Bronchial epithelial cell (primary cell): ENCODE measurements around the gene ITGA8. TPM values are rescaled to one million over a fixed set of nuclear protein-coding genes. Genes with fewer than 3 reads are reported as not detected.

Source experiments
- DNase-seq: peaks from one replicate; pipeline ENCODE4 v3.0.0-alpha.2; 2010; ENCODE audit warnings: low read depth
- FAIRE-seq: peaks from 2 replicates; lab custom pipeline; 2011; peaks lifted over from hg19 to GRCh38; lab: Jason Lieb, UNC
- H3K27me3 ChIP-seq: 2 replicates; pipeline ENCODE4 v1.5.1; 2011; ENCODE audit warnings: low read length; ENCODE audit not compliant: control insufficient read depth, insufficient read depth
- H3K36me3 ChIP-seq: 2 replicates; pipeline ENCODE4 v1.5.1; 2011; ENCODE audit warnings: low read length; ENCODE audit not compliant: control insufficient read depth, insufficient read depth
- H3K4me3 ChIP-seq: 2 replicates; pipeline ENCODE4 v1.5.1; 2011; ENCODE audit warnings: mild to moderate bottlenecking, low read depth, low read length, control low read depth
- total RNA-seq: library from RNA; depleted of rRNA; stranded (reverse); fragments of >200 nt; gene quantifications from 2 replicates; pipeline ENCODE4 v1.2.1, GENCODE V29; 2014
- TF ChIP-seq, protein P1 (sequence below): IDR thresholded peaks from 2 replicates; pipeline ENCODE4 v1.5.1; 2011; ENCODE audit warnings: mild to moderate bottlenecking, moderate library complexity, low read length, control low read depth, inconsistent platforms; ENCODE audit not compliant: insufficient read depth, severe bottlenecking

The ITGA8 gene
- total RNA-seq, 1 donor from 2014 or later: under 0.01 TPM

DNA sequence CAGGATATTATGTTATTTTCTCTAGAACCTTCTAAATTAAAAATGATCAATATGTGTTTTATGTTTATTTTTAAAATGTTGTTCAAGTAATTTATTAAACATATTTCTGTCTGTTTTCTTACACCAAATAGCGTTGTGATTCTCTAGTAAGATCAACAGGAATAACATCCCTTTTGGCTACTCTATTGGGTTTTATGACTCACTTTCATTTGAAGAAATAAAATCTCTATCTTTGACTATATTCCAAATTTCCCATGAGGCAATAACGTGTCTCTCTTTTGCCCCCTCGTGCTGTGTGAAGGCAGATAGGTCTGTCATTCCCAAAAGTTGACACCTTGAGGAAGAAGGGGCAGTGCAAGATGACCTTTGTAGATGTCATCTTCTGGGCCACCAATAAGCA is 40.9 kb downstream of the ITGA8 start:
- Histone ChIP-seq H3K36me3 (no peaks in the 10 kb centered on the region), H3K27me3 (no peaks in the 10 kb centered on the region), H3K4me3 (no peak overlapping the region)
- TF ChIP-seq, protein P1, sequence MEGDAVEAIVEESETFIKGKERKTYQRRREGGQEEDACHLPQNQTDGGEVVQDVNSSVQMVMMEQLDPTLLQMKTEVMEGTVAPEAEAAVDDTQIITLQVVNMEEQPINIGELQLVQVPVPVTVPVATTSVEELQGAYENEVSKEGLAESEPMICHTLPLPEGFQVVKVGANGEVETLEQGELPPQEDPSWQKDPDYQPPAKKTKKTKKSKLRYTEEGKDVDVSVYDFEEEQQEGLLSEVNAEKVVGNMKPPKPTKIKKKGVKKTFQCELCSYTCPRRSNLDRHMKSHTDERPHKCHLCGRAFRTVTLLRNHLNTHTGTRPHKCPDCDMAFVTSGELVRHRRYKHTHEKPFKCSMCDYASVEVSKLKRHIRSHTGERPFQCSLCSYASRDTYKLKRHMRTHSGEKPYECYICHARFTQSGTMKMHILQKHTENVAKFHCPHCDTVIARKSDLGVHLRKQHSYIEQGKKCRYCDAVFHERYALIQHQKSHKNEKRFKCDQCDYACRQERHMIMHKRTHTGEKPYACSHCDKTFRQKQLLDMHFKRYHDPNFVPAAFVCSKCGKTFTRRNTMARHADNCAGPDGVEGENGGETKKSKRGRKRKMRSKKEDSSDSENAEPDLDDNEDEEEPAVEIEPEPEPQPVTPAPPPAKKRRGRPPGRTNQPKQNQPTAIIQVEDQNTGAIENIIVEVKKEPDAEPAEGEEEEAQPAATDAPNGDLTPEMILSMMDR: no peak
- FAIRE-seq (no peak), DNase-seq (no peak)

DNA sequence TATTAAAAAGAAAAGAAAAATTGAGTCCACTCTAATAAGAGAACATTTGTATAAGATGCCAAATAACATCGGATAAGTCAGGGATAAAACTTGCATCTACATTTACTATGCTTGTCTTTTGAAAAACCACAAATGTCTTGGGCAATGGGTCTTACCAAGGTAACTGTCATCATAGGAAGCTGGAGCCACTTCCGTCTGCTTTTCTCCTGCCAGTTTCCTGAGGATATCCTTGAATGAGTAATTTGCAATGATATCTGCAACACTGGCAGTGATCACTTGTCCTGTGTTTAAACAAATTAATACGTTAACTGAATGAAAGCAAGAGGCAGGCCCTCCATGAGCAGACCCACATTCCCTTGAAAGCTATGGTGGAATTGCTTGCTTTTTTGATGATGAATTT is 47.3 kb downstream of the ITGA8 start:
- no peak for FAIRE-seq
- Histone ChIP-seq H3K27me3 (no peaks in the 10 kb centered on the region), H3K36me3 (no peaks in the 10 kb centered on the region), H3K4me3 (no peak overlapping the region)
- DNase-seq: no peak
- TF ChIP-seq, protein P1: no peak

DNA sequence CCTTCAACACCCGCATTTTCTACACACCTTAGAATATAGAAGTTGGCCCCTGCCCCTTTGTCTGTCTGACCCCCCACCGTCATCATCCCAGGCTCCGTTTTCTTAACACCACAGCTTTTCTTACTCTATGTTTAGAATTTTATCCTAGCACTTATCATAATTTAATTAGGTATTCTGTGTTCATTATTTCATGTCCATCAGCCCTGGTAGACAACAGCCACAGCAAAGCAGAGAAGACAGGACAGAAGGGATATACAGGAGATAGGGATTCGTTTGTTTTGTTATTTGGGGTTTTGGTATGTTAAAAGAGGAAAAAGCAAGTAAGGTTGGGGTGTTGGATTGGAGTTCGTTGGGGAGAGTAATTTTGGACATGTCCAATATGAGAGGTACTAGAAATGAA is 48.8 kb downstream of the ITGA8 start:
- FAIRE-seq: no peak

GRCh38 chr10:15661574-15661973 is 58.1 kb downstream of the ITGA8 start:
- Histone ChIP-seq H3K27me3 (no peaks in the 10 kb centered on the region), H3K36me3 (no peaks in the 10 kb centered on the region), H3K4me3 (no peak overlapping the region)
- TF ChIP-seq, protein P1: no peak
- DNase-seq (no peak), FAIRE-seq (no peak)

More for the DNA sequence above, 48.8 kb downstream of the ITGA8 start:
- DNase-seq: no peak
- Histone ChIP-seq H3K27me3 (no peaks in the 10 kb centered on the region), H3K4me3 (no peak overlapping the region), H3K36me3 (no peaks in the 10 kb centered on the region)
- TF ChIP-seq, protein P1: no peak

GRCh38 chr10:15660990-15661389 is 58.7 kb downstream of the ITGA8 start:
- Histone ChIP-seq H3K27me3 (no peaks in the 10 kb centered on the region), H3K36me3 (no peaks in the 10 kb centered on the region), H3K4me3 (no peak overlapping the region)
- FAIRE-seq (no peak), DNase-seq (no peak)
- TF ChIP-seq, protein P1: no peak

DNA sequence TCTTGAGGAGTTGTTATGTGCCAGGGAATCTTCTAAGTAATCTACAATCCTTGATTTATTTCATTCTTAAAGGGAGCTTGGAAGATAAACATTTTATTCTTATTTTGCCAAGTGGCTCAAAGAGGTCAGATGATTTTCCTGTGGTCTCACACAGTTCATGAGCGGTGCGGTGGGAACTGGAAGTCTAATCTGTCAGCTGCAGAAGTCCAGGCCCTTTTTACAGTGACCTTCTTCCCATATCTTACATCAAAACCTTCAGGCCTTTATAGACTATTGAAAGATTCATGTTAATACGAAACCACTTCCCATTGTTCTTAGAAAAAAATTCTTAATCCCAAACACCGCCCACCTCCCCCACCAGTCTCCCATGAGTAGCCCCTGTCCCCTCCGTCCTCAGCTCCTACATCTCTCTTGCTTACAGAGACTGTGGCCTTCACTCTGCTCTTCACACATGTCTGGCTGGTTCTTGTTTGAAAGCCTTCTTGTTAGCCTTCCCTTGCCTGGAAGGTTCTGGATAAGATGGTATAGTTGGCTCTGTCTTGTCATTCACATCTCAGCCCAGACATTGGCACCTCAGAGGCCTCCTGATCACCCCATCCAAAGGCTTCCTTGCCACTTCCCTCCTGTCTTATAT is 61.5 kb downstream of the ITGA8 start:
- DNase-seq: no peak
- TF ChIP-seq, protein P1: no peak
- no peak for FAIRE-seq

More for the DNA sequence above, 61.5 kb downstream of the ITGA8 start:
- H3K4me3 ChIP-seq: no peak overlapping the region
- no peaks in the 10 kb centered on the region for H3K36me3 ChIP-seq
- H3K27me3 ChIP-seq: no peaks in the 10 kb centered on the region
